NOMO-1 treated with dmso at 0.1 percent for 144 hours (cell line): ENCODE results near the gene TMCC1.
"Not testable (repeated sequence)": the region's sequence is repeated elsewhere in the genome, so short reads cannot be mapped to it uniquely, and the experiment has no call there.

Source experiments
- DNase-seq: peaks from one replicate; lab custom pipeline; 2025; ENCODE audit not compliant: unreplicated experiment; lab: John Stamatoyannopoulos, UW

Gene TMCC1

GRCh38 chr3:129777806-129778205, 115.7 kb downstream of the TMCC1 start:
- DNase-seq: no peak

DNA sequence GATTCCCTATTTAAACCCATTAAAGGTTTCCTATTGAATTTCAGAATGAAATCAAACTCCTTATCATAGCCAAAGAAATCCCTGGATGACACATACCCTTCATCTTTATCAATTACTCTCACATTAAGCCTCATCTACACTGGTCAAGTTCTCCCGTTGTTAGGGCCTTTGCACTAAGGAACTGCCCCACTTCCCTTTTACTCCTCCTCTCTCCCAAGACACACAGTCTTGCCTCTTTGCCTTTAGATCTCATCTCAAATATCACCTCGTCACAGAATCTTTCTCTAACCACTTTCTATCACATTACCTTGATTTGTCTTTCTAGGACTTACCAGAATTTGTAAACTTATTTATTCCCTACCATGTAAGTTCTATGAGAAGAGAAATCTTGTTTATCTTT, 117.6 kb downstream of the TMCC1 start:
- DNase-seq: no peak

- no peak for DNase-seq
Observed at GRCh38 chr3:129773691-129774663, 119.5 kb downstream of the TMCC1 start.

- no peak for DNase-seq
Observed at GRCh38 chr3:129770604-129771003, 122.9 kb downstream of the TMCC1 start.

- no peak for DNase-seq
Observed at GRCh38 chr3:129769616-129770015, 123.9 kb downstream of the TMCC1 start.

DNA sequence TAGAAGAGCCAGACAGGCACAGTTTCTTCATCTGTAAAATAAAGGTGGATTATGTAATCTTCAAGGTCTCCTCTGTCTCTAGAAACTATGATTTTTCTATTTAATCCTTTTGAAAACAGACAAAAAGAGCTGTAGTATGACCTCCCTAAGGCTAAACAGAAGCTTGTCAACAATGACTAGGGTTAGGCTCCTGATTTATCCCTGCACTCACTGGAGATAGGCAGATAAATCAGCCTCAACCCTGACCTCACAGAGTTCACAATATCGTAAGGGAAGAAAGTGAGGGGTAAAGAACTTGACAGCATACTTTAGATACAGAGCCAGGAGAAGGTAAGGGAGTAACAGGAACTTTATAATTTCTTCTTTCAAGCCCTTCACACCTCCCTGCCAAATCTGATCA, 124.8 kb downstream of the TMCC1 start:
- DNase-seq: no peak

DNA sequence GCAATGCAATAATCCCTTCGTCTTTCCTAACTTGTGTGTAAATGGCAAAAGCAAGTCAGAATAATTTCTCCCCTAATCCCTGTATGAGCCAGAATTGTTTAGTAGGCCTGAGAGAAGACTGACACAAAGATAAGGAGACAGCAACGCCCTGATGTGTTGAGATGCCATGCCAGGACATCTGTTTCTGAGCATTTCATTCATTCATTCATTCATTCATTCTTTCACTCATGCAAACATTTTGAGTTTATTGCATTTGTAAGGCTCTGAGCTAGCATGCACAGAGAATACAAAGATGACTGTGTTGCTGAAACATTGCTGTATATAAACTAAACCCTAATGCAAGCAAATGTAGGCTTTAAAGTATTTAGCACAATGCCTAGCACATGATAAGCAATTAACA, 127.4 kb downstream of the TMCC1 start:
- DNase-seq: no peak

GRCh38 chr3:129764090-129764489, 129.4 kb downstream of the TMCC1 start:
- no peak for DNase-seq

DNA sequence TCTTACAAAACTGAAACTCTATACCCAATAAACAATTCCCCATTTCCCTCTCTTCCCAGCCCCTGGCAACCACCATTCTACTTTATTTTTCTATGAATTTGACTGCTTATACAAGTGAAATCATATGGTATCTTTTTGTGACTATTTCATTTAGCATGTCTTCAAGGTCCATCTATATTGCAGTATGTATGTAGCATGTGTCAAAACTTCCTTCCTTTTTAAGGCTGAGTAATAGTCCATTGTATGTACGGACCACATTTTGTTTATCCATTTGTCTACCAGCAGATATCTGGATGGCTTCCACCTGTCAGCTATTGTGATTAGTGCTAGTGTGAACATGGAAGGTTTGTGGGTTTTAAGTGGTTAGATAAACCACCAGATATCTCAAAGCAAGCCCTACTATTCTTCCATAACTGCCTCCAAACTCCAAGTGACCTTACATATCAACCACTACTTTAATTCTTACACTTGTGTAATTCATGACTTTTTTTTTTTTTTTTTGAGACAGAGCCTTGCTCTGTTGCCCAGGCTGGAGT, 134.7 kb downstream of the TMCC1 start:
- DNase-seq: no peak

DNA sequence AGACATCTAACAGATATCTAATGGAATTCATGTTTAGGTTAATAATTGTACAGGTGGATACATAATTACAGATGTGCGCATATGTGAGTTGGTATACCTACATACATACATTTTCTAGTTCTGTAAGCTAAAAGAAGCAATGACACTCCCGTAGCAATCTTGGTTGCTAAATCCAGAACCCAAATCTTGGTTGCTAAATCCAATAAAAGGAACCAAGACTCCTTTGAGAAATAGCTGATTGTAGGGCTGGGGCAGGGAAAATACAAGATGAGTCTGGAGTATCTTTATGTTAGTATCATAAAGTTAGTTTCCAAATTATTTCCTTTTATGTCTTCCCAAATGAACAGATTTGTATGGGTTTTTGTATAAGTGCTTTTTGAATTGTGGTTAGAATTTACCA, 135.2 kb downstream of the TMCC1 start:
- DNase-seq: no peak

DNA sequence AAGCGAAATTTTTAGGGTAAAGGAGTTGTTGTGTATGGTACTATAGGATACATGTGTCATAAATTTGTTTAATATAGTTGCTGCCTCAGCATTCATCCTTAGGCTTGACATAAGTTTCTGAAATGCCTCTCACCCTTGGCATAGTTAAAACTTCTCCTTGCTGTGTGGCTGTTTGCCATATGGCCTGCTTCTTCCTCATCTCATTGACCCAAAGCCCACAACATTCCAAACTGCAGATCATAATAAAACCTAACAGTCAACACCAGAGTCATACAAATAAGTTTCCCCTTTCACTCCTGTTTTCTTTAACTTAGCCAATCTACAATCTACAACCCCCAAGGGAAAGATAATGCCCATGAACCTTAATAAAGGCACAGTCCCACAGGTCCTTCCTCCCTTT, 136.6 kb downstream of the TMCC1 start:
- DNase-seq: no peak

DNA sequence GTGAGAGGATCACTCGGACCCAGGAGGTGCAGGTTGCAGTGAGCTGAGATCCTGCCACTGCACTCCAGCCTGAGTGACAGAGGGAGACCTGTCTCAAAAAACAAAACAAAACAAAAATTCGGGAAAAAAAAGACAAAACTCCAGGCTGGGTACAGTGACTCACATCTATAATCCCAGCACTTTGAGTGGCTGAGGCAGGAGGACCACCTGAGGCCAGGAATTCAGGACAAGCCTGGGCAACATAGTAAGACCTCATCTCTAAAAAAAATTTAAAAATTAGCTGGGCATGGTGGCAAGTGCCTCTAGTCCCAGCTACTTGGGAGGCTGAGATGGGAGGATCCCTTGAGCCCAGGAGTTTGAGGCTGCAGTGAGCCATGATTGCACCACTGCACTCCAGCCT, 142.4 kb downstream of the TMCC1 start:
- not testable (repeated sequence) for DNase-seq

- DNase-seq: no peak
Observed at GRCh38 chr3:129749692-129750091, 143.8 kb downstream of the TMCC1 start.

DNA sequence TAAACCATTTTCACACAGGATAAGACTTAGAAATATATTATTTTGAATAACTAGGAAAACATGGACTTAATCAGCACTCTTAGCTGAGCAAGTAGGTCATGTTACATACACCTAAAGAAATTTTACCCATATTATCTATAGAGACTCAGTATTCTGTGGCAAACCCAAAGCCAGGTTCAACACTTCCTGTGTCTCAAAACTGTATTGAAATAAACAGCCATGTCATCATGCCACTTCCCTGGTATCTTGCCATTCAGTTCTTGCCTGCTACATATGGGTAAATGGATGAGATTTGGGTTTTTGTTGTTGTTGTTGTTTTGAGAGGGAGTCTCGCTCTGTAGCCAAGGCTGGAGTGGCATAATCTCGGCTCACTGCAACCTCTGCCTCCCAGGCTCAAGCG, 145.5 kb downstream of the TMCC1 start:
- DNase-seq: no peak

DNA sequence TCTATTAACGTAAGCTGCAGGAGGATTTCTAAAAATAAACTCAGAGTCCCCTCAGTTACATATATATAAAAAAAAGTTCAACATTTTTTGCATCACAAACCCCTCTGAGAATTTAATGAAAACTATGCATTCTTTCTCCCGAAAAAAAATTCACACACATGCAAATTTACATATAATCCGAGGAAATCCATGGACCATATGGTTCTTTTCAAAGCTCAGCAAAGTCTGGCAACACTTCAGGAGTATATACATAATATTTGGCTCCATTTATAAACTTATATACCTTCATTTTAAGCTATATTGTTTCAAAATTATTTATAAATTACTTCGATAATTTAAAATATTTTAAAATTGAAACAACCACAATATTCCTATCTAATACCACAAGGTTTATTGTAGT, 146.4 kb downstream of the TMCC1 start:
- DNase-seq: no peak

DNA sequence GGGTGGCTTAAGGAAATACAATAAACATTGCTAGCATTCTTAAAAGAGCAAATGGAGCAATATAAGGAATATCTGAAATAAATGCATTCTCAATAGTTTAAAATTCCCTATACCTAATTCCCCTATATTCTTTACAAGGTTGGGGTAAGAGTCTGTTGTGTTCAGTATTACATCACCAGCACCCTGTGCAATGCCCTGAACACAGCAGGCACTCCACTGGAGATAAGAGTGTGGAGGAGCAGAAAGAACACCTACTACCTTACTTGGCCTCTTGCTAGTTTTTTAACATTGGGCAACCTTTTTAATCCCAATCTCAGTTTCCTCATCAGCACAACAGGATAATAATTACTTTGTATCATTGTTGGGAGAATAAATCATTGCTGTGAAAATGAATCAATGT, 146.9 kb downstream of the TMCC1 start:
- no peak for DNase-seq

- no peak for DNase-seq
Observed at GRCh38 chr3:129745253-129745652, 148.3 kb downstream of the TMCC1 start.

- no peak for DNase-seq
Observed at GRCh38 chr3:129741794-129742193, 151.7 kb downstream of the TMCC1 start.

DNA sequence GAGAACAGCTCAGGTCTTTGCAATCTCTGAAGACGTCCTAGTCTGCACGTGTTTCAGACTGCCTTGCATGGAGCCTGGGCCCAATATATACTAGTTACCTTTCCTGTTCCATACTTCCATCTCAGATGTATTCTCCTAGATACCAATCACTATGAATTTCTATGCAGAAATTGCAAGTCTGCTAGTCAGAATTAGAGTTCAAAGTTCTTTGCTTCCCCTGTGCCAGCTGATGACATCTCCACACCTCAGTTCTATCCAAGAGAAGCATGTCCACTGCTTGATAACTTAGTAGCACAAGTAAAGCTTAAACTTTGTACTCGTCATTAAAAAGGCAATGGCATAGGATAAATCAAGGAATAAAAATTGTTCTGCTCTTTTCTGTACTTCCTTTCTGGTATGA, 153.4 kb downstream of the TMCC1 start:
- DNase-seq: no peak

DNA sequence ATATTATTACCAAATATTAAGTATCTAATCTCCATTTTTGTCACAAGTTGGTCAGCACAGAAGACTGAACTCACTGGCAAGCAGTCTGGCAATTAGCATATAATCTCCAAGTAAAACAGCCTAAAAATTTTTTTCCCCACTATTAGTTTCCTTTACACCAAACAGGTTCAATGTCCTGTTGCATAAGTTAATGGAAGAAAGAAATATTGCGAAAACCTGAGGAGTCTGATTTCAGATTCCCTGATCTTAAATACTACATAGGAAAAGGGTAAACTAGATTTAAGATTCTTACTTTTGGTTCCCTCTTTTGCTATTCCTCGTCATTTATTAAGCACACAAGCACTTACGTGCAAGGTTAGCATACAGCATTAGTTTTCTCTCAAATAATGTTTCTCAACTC, 153.9 kb downstream of the TMCC1 start:
- DNase-seq: no peak

GRCh38 chr3:129738172-129738571, 155.3 kb downstream of the TMCC1 start:
- no peak for DNase-seq

DNA sequence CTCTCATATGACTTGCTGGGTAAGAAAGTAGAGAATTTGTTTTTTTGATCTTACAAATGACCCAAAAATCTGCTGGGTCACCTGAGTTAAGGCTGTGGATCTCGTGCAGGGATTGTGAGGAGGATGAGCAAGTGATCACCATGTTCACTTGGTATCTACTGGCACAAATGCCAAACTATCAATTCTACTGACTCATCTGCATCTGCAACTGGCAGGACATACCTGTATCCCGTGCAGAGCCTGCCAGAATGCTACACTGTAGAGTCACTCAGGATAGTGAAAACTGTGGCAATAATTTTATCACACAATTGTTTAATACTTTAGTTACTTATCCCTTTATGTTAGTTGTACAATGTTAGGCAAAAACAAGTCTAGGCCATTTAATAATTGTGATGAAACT, 157.4 kb downstream of the TMCC1 start:
- DNase-seq: no peak

DNA sequence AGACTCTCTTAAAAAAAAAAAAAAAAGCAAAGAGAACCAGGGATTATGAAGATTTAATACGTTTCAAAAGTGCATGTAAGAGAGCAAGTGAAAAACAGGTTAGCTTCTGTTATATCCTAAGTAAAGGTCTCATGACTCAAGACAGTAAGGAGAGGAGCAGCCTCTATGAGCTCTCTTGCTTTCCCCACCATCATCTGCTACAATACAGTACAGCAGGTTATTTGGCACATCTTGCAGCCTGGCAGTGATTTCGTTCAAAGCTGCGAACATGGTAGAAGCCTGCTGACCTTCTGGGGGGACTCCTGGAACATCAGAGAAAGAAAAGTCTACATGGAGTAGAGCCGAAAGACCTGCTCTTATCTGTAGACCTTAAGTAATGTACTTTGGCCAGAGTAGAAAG, 157.9 kb downstream of the TMCC1 start:
- DNase-seq: no peak
